PC-3 (cell line): ENCODE data around the gene SLC39A11.

Experiments
- EZH2 ChIP-seq: fragments of 300-600 bp; sonication (generic); IDR thresholded peaks from one replicate; pipeline ENCODE4 v1.6.1; 2017; ENCODE audit warnings: antibody characterized with exemption, mild to moderate bottlenecking, low read length; ENCODE audit not compliant: unreplicated experiment
- EZH2phosphoT487 ChIP-seq: fragments of 300-600 bp; sonication (generic); IDR thresholded peaks from 2 replicates; pipeline ENCODE4 v1.6.1; 2018; ENCODE audit warnings: mild to moderate bottlenecking, antibody characterized with exemption, low read length, borderline replicate concordance
- TF ChIP-seq, protein P1 (sequence below): fragments of 300-600 bp; sonication (generic); conservative IDR thresholded peaks from 2 replicates; pipeline ENCODE4 v1.5.1; 2017; ENCODE audit warnings: antibody characterized with exemption, low read depth, mild to moderate bottlenecking, low read length

DNA sequence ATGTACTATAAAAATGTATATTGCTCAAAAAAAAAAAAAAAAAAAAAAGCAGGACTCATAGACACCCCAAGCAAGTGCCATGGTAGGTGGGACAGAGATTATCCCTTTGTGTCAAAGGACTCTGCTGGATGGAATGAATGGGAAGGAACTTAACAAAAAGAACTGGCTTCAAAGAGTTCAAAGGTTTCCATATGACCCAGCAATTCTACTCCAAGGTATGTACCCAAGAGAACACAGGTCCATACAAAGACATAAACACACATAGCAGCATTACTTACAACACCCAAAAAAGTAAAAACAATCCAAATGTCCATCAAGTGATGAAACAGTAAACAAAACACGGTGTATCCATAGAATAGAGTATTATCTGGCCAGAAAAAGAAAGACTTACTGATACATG, 255.2 kb downstream of the SLC39A11 start:
- TF ChIP-seq, protein P1, sequence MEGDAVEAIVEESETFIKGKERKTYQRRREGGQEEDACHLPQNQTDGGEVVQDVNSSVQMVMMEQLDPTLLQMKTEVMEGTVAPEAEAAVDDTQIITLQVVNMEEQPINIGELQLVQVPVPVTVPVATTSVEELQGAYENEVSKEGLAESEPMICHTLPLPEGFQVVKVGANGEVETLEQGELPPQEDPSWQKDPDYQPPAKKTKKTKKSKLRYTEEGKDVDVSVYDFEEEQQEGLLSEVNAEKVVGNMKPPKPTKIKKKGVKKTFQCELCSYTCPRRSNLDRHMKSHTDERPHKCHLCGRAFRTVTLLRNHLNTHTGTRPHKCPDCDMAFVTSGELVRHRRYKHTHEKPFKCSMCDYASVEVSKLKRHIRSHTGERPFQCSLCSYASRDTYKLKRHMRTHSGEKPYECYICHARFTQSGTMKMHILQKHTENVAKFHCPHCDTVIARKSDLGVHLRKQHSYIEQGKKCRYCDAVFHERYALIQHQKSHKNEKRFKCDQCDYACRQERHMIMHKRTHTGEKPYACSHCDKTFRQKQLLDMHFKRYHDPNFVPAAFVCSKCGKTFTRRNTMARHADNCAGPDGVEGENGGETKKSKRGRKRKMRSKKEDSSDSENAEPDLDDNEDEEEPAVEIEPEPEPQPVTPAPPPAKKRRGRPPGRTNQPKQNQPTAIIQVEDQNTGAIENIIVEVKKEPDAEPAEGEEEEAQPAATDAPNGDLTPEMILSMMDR = no peak
- TF ChIP-seq EZH2 (no peak), EZH2phosphoT487 (no peak)
